ENCODE measurements around the gene TRMT112.
"Not testable (repeated sequence)": the region's sequence is repeated elsewhere in the genome, so short reads cannot be mapped to it uniquely, and the experiment has no call there.

The TRMT112 gene

DNA sequence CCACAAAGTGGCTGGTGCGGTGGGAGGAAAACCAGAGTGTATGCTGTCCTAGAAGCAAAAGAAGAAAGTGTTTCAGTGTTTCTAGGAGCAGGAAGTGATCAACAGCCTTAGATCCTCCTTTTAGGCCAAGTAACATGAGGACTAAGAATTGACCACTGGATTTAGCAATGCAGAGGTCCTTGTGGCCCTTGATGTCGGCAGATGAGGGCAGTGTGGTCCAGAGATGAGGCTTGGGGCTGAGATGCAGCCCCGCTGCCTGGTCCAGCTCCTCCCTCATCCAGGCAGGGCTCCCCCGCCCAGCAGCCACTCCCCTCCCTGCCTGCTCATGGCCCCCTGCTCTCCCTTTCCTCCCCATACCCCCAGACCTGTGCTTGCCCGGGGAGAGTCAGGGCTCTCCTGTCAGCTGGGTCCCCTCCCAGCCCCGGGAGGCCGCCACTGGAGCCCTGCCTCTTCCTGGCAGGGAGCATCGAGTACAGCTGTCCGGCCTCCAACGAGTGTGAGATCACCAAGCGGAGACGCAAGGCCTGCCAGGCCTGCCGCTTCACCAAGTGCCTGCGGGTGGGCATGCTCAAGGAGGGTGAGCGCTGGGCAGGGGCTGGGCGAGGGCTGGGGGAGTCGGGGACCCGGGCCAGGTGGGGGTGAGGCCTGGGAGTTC, 3.7 kb downstream of the TRMT112 start:
- no peak for DNase-seq (ENCODE audit: low read depth in 2 of 3, low spot score in 1 of 3)

DNA sequence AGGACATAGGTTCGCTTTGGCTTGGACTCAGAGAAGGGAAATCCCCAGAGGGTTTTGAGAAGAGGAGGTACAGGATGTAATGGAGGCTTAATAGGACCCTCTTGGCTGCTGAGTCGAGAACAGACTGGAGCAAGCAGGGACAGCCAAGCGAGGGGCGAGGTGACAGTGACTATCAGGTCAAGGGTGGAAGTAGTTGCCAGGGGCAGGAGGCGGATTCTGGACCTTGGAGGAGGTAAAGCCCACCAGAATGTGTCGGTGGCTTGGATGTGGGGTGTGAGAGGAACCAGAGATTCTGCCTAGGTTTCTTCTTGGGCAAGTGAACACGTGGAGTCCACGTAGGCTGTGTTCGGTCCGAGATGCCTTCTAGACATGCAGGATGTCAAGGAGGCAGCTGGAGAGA, 4.4 kb downstream of the TRMT112 start:
- no peak for DNase-seq (ENCODE audit: low read depth in 2 of 3, low spot score in 1 of 3)

DNA sequence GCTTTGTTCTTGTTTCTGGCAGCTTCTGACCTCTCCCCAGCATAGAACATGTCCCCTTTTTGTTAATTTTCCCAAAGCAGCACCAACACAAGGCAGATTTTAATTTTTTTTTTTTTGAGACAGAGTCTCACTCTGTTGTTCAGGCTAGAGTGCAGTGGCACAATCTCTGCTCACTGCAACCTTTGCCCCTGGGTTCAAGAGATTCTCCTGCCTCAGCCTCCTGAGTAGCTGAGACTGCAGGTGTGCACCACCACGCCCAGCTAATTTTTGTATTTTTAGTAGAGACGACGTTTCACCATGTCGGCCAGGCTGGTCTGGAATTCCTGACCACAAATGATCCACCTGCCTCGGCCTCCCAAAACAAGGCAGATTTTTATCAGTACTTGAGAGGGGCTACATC, 9.6 kb downstream of the TRMT112 start:
- not testable (repeated sequence) for DNase-seq (ENCODE audit: low read depth in 2 of 3, low spot score in 1 of 3)

DNA sequence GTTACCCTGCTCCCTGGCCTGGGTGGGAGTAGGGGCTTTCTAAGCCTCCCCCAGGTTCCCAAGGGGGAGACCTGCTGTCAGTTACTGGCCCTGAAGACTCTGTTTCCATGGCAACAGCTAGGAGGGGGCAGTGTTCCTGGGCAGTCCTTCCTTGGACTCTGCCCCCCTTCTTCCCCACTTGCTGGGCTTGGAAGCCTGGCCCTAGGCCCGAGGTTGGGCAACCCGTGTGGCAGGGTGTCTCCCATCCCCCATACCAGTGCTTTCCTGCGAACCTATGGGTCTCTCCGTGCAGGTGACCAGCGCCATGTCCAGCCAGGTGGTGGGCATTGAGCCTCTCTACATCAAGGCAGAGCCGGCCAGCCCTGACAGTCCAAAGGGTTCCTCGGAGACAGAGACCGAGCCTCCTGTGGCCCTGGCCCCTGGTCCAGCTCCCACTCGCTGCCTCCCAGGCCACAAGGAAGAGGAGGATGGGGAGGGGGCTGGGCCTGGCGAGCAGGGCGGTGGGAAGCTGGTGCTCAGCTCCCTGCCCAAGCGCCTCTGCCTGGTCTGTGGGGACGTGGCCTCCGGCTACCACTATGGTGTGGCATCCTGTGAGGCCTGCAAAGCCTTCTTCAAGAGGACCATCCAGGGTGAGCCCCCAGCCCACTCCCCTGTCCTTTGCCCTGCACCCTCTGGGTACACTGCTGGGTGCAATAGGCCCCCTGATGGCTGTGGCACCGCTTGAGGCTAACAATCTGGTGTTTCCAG, 10.3 kb downstream of the TRMT112 start:
- no peak for DNase-seq (ENCODE audit: low read depth in 2 of 3, low spot score in 1 of 3)

DNA sequence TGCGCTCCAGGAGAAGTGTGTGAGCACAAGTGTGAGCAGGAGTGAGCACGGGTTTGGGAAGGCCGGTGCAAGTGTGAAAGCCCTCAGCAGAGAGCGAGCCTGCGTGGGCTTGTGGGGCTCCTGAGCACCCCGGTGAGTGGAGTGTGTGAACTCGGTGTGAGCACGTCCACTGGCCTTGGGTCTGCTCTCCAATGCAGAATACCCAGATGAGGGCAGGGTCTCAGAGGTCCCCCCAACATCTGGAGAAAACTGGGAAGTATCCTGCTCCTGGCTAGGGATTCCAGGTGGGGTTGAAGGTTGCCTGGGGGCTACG, 10.8 kb downstream of the TRMT112 start:
- DNase-seq (ENCODE audit: low read depth in 2 of 3, low spot score in 1 of 3): no peak

DNA sequence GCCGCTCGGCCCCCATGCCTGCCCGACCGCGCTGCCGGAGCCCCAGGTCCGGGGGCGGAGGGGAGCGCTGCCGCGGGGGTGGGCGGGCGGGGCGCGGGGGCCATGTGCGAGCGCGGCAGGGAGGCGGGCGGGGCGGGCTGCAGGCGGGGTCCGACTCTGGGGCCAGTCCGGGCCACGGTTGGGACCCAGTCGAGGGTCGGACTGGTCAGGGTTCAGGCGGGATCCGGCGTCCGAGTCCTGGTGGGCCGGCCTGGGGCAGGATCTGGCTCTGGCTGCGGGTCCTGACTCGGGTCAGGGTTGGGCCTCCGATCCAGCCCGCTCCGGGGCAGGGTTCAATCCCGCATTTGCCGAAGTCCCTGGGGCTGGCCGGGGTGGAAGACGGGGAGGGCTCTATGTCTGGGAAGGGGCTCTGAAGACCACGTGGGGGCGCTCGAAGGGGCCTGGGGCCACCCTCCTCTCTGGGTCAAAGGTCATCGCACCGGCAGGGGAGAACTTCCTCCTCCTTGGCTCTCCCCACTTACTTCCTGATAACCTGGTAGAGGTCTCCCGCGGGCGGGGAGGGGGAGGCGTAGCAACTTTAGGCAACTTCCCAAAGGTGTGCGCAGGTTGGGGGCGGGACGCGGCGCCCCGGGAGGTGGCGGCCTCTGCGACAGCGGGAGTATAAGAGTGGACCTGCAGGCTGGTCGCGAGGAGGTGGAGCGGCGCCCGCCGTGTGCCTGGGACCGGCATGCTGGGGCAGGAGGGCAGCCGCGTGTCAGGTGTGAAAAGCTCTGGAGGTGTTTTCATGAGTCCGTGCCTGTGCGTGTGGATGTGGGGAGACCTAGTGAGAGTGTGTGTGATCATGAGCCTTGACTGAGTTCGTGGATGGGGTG, 11.4 kb downstream of the TRMT112 start:
- peak; percentile 52 to 58 (median 56) for DNase-seq (ENCODE audit: low read depth in 2 of 3, low spot score in 1 of 3)

DNA sequence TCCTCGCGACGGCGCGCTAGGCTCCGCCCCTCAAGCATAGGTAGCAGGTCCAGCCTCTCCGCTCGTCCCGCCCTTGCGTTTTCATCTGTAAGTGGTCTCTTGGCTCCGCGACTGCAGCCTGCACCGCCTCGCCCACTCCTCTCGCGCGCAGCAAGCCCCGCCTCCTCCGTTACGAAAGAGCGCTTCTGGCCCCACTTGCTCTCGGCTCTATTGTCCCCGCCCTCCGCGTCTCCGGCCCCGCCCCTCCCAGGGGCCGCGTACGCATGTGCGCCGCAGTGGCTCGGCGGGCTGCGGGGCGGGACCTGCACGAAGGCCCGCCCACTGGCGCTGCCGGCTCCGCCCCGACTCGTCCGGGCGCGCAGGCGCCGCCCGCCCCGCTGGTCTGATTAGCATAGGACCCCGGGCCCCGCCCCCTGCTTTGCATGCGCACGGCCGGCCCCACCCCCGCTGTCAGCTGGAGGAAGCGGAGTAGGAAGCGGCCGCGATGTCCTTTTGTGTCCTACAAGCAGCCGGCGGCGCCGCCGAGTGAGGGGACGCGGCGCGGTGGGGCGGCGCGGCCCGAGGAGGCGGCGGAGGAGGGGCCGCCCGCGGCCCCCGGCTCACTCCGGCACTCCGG, 12.2 kb downstream of the TRMT112 start, which contains the start of gene ESRRA:
Gene ESRRA, plus strand, starts transcription at position 450 of the 616 bp plus-strand sequence. CDS start 1,656 bp downstream, outside the sequence.
- peak; percentile 98 to 100 (median 100) for DNase-seq (ENCODE audit: low read depth in 2 of 3, low spot score in 1 of 3)

DNA sequence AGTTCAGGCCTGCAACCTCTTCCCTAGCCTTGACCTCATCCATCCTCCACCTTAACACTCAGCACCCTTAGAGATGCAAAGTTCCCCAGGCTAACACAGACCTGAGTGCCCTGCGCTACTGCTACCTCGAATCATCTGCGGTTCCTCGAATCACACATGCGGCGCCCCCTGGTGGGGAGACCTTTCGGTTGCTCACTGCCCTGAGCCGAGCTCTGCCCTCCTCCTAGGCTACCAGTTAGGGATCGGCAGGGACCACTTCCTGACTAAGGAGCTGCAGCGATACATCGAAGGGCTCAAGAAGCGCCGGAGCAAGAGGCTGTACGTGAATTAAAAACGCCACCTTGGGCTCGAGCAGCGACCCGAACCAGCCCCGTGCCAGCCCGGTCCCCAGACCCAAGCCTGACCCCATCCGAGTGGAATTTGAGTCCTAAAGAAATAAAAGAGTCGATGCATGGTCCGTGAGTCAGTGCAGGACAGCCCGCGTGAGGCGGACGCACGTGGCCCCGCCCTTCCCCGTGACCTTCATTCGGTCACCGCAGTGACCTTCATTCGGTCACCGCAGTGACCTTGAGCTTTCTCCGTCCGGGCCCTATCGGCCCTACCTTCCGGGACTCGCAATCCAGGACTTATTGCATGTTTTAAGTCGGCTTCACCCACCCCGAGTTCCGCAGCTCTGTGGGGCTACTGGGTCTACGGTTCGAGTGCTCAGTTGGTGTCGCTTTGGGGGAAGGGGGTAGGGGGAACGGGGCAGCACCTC, 12.9 kb downstream of the TRMT112 start:
- peak; percentile 93 to 97 (median 94) for DNase-seq (ENCODE audit: low read depth in 2 of 3, low spot score in 1 of 3)

DNA sequence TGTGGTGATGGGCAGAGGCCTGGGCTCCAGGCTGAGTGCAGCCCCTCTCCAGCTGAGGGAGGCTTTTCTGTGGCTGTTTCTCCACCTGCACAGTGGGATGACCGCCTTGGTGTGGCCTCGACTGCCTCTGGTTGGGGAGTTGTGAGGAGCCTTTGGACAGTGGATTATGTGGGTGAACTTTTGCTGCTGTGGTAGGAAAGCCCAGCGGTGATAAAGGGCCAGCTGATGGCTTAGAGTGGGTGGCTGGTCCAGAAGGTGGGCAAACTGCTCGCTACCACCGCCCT, 13.4 kb downstream of the TRMT112 start:
- DNase-seq (ENCODE audit: low read depth in 2 of 3, low spot score in 1 of 3): no peak

DNA sequence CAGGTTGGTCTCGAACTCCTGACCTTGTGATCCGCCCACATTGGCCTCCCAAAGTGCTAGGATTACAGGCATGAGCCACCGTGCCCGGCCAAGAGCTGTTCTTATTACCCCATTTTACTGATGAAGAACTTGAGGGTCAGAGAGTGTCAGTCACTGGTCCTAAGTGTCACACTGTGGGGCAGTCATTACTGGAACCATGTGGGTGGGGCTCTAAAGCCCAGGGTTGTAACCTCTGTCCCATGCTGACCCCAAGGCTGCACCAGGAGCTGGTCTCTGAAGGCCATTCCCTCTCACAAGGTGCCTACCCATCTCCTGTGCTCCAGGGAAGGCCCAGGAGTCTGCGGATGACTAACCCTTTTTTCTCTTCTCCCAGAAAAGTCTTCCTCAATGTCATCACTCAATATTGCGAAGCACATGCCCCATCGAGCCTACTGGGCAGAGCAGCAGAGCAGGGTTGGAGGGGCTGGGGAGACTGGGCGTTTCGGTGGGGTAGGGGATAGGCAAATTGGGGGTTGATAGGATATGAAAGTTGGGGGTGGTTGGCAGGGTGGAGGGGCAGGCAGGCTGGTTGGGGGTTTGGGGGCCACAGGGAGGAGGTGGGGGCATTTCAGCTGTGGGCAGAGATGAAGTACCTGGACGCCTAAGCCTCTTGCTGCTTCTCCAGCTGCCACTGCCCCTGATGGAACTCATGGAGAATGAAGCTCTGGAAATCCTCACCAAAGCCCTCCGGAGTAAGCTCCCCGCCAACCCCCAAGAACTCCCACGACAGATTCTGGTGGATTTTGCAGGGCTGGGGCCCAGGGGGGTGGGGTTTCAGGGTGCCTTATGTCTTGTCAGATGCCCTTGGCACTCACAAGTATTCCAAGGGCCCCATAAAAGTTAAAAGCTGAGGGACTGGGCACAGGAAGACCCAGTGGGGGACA, 14.0 kb downstream of the TRMT112 start:
- no peak for DNase-seq (ENCODE audit: low read depth in 2 of 3, low spot score in 1 of 3)

DNA sequence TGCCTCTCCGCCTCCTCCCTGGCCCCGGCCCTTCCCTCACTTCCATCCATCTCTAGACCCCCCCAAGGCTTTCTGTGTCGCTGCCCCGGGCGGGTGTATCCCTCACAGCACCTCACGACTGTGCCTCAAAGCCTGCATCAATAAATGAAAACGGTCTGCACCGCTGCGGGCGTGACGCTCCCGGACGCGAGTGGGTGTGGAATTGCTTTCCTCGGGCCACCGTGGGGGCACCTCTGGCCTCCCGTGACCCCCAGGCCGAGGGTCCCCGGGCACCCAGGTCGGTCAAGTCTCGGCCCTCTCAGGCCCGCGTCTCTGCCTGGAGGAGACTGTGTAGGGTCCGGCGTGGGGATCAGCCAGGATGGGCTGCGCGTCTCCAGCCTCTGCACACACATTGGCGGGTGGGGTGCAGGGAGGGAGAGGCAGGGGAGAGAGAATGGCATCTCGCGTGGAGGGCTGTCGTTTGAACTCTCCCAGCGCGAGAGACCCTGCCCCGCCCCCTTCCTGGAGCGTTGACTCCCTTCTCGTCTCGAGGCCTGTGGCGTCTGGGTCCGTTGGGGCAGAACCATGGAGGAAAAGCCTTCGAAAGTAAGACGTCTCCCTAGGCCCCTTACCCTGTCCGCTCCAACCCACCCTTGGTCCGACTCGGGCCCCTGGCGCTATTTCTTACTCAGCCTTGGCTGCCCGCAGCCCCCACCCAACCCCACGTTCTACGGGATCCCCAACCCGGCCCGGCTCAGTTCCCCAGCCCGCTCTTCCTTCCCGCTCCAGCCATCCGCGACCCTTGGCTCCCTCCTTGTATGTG, 17.3 kb downstream of the TRMT112 start, which contains the start of gene CATSPERZ:
Gene CATSPERZ, plus strand, starts transcription at position 512 of the 802 bp plus-strand sequence. Its CDS starts 53 bp downstream, at position 565.
- no peak for DNase-seq (ENCODE audit: low read depth in 2 of 3, low spot score in 1 of 3)

DNA sequence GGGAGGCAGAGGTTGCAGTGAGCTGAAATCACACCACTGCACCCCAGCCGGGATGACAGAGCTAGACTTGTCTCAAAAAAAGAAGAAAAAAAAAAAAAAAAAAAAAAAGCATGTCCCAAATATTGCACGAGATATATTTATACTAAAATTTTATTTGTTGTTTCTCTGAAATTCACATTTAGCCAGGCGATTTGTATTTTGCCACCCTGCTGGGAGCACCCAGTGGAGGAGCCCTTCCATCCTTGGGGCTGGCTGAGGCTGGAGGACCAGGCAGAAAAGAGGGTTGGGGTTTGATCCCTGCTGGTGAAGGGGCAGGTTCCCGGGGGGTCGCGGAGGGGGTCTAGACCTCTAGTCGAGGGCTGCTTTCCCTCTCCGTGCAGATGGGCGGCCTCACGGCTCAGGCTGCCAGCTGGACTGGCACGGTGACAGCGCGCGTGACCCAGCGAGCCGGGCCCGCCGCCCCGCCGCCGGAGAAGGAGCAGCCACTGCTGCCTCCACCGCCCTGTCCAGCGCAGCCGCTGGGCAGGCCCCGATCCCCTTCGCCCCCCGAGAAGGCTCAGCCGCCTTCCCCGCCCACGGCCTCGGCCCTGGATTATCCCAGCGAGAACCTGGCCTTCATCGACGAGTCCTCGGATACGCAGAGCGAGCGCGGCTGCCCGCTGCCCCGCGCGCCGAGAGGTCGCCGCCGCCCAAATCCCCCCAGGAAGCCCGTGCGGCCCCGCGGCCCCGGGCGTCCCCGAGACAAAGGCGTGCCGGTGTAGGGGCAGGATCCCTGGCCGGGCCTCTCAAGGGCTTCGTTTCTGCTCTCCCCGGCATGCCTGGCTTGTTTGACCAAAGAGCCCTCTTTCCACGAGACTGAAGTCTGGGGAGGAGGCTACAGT, 18.2 kb downstream of the TRMT112 start:
- no peak for DNase-seq (ENCODE audit: low read depth in 2 of 3, low spot score in 1 of 3)

DNA sequence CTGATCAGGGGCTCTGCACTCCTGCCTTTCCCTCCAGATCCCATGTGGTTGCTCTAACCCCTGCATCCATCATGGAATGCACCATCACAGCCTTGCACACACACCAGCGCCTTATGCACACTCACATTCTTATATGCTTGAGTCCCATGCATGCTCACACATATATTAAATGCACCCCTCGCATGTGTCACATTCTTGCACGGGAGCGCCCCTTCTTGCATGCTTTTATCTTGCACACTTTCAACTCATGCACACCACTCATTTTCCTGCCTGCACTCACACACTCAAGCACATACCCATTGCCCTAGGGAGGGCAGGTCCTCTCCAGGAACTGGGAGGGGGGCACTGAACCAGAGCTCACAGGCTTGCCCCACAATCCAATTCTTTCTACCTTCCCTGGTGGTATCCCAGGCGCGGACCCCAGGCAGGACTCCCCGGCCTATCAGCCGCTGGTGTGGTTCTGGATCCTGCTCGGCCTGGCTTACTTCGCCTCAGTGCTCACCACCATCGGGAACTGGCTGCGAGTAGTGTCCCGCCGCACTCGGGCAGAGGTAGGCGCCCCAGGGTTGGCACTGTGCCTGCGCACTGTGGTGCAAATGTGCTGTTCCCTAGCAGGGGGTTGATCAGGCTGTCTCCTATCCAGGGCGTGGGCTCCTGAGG, 19.5 kb downstream of the TRMT112 start:
- DNase-seq (ENCODE audit: low read depth in 2 of 3, low spot score in 1 of 3): no peak

DNA sequence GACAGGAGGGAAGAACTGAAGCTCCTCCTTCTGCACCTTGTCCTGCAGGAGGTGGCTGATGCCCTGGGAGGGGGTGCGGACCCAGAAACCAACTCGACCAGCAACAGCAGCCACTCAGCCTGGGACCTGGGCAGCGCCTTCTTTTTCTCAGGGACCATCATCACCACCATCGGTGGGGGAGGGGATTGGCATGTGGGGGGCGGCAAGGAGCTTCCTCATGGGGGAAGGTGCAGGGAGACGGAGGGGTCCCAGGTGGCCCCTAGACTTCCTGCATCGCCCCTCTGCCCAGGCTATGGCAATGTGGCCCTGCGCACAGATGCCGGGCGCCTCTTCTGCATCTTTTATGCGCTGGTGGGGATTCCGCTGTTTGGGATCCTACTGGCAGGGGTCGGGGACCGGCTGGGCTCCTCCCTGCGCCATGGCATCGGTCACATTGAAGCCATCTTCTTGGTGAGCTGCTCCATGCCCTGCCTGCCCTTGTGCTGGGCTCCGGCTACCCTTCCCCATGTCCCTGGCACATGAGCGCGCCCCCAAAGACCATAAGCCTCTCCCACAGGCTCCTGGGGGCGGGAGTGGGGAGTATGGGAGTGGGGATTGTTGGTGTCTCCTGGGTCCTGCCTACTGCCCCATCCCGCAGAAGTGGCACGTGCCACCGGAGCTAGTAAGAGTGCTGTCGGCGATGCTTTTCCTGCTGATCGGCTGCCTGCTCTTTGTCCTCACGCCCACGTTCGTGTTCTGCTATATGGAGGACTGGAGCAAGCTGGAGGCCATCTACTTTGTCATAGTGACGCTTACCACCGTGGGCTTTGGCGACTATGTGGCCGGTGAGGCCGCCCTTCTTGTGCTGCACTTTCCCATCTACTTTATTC, 20.3 kb downstream of the TRMT112 start:
- DNase-seq (ENCODE audit: low read depth in 2 of 3, low spot score in 1 of 3): no peak

DNA sequence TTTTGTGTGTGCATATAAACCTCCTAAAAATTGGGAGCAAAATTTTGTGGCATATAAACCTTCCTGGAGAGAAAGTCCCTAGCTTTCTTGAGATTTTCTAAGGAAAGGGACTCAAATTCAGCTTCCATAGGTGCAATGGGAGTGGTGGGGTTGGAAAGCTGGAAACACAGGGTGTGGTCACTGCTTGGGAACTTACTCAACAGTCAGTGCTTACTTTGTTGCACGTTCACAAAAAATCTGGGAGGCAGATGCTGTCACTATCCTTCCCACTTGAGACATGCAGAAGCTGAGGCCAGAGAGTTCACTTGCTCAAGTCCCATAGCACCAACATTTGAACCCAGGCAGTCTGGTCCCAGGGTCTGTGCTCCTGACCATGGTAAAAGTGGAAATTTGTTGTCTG, 21.1 kb downstream of the TRMT112 start:
- DNase-seq (ENCODE audit: low read depth in 2 of 3, low spot score in 1 of 3): no peak

DNA sequence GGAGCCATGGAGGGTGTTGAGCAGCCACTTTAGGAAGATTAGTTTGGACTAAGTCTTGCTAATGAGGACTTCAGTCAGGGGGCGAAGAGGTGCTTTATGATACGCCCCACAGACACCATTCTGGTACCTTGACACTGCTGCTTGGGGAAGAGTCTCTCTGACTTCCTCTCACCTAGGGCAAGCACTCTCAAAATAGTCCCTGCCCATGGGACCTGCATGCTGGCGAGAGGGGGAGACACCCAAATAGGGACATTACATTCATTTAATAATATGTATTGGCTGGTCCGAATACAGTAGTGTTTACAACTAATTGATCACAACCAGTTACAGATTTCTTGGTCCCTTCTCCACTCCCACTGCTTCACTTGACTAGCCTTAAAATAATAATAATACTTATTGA, 21.6 kb downstream of the TRMT112 start:
- DNase-seq (ENCODE audit: low read depth in 2 of 3, low spot score in 1 of 3): no peak

All from stimulated activated CD4-positive, alpha-beta T cell treated with anti-CD3 and anti-CD28 coated beads, Interleukin-12 subunit alpha, Interleukin-12 subunit beta, amount 100 ng/mL, for 48 hours (primary cell).